RWPE1 (cell line): ENCODE results near the gene PRKAR1A.

Source experiments
- CTCF ChIA-PET: fragments of 350-600 bp; sonication (Branson Sonifier 250); formaldehyde crosslinking; extraction: SDS; loops from one replicate; lab custom pipeline; 2021; lab: Yijun Ruan, JAX
- POLR2A ChIA-PET: fragments of 400-600 bp; formaldehyde crosslinking; extraction: SDS; loops from one replicate; lab custom pipeline; 2020; ENCODE audit warnings: antibody characterized with exemption; ENCODE audit not compliant: low non-redundant PET; lab: Yijun Ruan, JAX
- DNase-seq: peaks from one replicate; pipeline ENCODE4 v3.0.0; 2012; ENCODE audit warnings: low spot score
- H3K27ac ChIP-seq: fragments of 450-650 bp; 2 replicates; pipeline ENCODE4 v1.5.1; 2017
- CTCF ChIP-seq: fragments of 450-650 bp; conservative IDR thresholded peaks from 2 replicates; pipeline ENCODE4 v1.5.1; 2017; ENCODE audit warnings: low read depth, mild to moderate bottlenecking

Gene PRKAR1A

GRCh38 chr17:68566442-68566738, 54.2 kb downstream of the PRKAR1A start:
- TF ChIP-seq CTCF = no peak
- POLR2A ChIA-PET = no interaction called here
- DNase-seq = no peak
- no peak overlapping the region for H3K27ac ChIP-seq
- CTCF ChIA-PET = no interaction called here

- no peak for TF ChIP-seq CTCF
- ChIA-PET POLR2A (no interaction called here), CTCF (no interaction called here)
- no peak overlapping the region for H3K27ac ChIP-seq
- no peak for DNase-seq
Observed at GRCh38 chr17:68567035-68567434, 54.8 kb downstream of the PRKAR1A start.

- POLR2A ChIA-PET = no interaction called here
- H3K27ac ChIP-seq = no peak overlapping the region
- CTCF ChIA-PET = no interaction called here
- no peak for TF ChIP-seq CTCF
- no peak for DNase-seq
Observed at GRCh38 chr17:68567581-68567980, 55.4 kb downstream of the PRKAR1A start.

- ChIA-PET CTCF (no interaction called here), POLR2A (no interaction called here)
- DNase-seq = no peak
- H3K27ac ChIP-seq = no peak overlapping the region
- TF ChIP-seq CTCF = no peak
Observed at GRCh38 chr17:68568581-68568980, 56.4 kb downstream of the PRKAR1A start.

- no peak for DNase-seq
- ChIA-PET CTCF (interaction anchor here (0.6 kb wide), 1 partner anchor 28 kb away, joined by 3 read pairs; no protein-coding TSS in a partner anchor), POLR2A (no interaction called here)
Observed at GRCh38 chr17:68569346-68569745, 57.1 kb downstream of the PRKAR1A start.

GRCh38 chr17:68570526-68570925, 58.3 kb downstream of the PRKAR1A start:
- no peak for DNase-seq
- ChIA-PET CTCF (interaction anchor here (0.6 kb wide), 1 partner anchor 14 kb away, joined by 3 read pairs; no protein-coding TSS in a partner anchor), POLR2A (no interaction called here)
- no peak for TF ChIP-seq CTCF
- H3K27ac ChIP-seq = no peak overlapping the region

More at GRCh38 chr17:68569346-68569745, 57.1 kb downstream of the PRKAR1A start:
- H3K27ac ChIP-seq = no peak overlapping the region
- no peak for TF ChIP-seq CTCF
